Activated CD4-positive, alpha-beta T cell treated with anti-CD3 and anti-CD28 coated beads, Interleukin-2, amount 50 U/mL, for 1 hour (primary cell): ENCODE results near the gene RIPPLY2.
"Not testable (repeated sequence)": the region's sequence is repeated elsewhere in the genome, so short reads cannot be mapped to it uniquely, and the experiment has no call there.

Source experiments
- DNase-seq: peaks from one replicate; pipeline ENCODE4 v3.0.0-alpha.2; 2020

The RIPPLY2 gene, protein sequence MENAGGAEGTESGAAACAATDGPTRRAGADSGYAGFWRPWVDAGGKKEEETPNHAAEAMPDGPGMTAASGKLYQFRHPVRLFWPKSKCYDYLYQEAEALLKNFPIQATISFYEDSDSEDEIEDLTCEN

DNA sequence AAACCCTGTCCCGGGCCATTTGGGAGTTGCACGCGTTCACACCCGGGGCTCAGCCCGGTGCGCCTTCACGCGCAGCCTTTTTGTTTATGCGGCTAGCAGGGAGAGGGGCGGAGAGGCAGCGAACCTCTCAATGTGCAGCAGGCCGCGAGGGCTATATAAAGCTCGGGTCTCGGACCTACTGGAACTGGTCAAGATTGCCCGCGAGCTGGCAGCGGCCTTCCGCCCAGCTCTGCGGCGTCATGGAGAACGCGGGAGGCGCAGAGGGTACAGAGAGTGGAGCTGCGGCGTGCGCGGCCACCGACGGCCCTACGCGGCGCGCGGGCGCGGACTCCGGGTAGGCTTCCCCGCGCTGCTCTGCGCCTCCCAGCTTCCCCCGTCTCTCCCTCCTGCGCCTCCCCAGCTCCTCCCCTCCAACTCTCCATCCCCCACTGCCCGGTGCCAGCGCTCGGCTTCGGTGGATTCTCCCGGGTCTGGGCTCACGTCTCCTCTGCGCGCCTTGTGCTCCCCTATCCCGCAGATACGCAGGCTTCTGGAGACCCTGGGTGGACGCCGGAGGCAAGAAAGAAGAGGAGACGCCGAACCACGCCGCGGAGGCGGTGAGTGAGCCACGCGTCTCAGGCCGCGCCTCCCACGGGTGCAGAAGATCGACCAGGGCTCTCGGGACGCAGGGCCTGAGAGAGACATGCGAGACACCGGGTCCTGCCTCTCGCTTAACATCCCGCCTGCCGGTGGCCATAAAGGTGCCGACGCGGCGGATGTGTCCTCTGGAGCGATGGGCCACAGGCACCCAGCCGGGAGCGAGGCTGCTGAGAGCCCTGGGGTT, at the start of gene RIPPLY2:
TSS of gene RIPPLY2 (plus strand) at position 183 of the 823 bp plus-strand sequence. CDS start at position 240, 57 bp downstream.
- DNase-seq, result no peak

DNA sequence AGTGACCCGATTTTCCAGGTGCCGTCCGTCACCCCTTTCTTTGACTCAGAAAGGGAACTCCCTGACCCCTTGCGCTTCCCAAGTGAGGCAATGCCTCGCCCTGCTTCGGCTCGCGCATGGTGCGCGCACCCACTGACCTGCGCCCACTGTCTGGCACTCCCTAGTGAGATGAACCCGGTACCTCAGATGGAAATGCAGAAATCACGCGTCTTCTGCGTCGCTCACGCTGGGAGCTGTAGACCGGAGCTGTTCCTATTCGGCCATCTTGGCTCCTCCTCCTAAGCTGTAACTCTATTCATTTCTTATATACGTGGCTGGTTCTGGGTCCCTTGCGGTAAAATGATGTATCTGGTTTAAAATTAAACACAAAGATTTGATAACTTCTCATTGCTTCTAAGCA, 49.7 kb upstream of the RIPPLY2 start:
- DNase-seq, result not testable (repeated sequence)

DNA sequence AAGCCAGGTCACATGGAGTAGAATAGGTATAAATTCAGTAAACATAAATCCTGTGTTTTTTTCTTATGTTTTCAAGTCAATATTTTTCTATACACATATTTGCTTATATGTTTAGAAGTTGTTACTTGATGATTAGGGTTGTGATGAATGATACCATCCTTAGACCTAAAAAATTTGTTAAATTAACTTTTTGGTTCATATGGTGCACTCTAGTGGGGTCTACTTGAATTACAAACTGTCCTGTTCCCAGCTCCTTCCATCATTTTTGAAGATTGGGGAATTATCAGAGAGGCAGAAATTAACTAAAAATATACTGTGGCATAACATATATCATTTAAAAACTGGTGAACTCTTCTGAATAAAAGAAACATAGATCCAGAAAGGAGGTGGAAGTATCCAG, 48.3 kb upstream of the RIPPLY2 start:
- no peak for DNase-seq

DNA sequence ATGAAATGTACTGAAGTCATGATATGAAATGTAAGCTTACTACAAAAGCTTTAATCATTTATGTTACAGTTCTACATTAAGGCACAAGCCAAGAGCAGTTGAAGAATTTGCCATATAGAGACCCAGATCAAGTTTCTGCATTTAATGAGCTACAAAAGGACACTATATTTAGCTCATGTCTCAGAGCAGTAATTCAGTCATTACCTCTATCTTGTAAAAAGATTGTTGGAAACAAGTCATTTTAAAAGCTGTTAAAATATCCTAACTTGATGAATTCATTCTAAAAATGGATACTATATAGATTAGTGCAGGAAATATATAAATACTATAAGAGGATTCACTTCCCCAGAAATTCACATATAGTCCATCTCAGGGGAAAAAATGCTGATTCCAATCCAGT, 45.2 kb upstream of the RIPPLY2 start:
- no peak for DNase-seq

DNA sequence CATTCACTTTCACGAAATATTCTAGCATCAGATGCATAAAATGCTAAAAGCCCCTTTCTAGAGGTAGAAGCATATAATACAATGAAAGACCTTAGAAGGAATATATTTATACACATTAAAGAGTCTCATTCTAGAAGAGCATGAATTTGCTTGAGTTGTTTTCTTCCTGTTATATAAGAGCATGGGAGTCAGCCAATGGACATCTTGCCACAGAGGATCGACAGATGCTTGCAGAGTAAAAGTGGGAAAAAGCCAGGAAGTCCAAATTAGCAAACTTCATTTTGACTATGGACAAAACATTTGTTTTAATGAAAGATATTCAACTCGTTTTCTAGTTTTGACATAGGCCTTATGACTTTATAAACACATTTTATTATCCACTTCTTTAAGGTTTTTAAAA, 44.2 kb upstream of the RIPPLY2 start:
- no peak for DNase-seq

DNA sequence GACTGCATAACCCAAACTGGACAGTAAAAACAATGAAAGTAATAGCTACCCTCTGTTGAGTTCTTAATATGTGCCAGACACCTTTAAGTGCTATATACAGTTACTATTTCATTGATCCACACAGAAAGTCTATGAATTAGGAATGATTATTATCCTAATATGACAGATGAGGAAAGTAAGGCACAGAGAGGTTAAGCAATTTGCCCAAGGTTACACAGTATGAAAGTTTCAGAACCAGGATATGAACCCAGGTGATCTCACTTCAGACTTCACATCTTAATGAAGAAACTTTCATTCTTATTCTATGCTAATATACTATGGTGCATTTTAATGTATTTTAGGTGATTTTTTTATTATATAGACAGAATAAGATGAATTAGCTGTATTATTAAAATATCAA, 40.6 kb upstream of the RIPPLY2 start:
- DNase-seq, result no peak

DNA sequence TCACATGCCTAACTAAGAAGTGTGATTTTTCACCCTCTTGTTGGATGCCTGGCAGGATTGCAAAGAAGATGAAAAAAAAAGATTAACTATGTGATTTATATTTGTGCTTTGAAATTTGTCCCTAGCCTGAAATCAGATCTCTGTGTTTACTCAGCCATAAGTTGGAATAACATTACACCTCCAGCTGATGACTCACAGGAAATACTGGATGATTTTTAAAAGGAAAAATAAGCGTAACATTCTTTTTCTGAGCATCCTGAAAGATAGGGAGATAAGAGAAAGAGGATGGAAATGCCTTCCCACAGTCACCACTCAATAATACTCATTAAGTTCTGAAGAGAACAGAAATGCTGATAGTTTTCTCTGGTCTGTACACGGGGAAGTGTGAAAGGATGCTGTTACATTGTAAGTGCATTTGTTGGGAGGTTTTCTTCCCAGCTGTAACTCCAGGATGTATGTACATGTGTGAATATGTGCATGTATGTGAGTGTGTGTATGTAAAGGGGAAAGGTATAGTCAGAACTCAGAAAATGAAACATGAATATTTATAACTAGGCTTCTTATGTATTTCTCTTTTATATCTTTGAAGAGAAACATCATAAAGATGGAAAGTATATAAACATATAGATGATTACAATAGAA, 37.4 kb upstream of the RIPPLY2 start:
- DNase-seq, result no peak

DNA sequence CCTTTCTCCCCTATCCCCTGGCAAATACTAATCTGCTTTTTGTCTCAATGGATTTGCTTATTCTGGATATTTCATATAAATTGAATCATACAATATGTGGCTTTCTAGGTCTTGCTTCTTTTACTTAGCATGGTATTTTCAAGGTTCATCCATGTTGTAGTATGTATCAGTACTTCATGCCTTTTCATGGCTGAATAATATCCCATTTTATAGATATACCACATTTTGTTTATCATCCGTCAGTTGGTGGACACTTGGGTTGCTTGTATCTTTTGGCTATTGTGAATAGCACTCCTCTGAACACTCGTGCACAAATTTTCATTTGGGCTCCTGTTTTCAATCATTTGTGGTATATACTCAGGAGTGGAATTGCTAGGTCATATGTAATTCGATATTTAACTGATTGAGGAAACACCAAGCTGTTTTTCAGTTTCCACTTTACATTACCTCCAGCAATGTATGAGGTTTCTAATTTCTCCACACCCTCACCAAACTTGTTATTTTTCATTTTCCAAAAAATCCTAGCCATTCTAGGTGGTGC, 30.5 kb upstream of the RIPPLY2 start:
- DNase-seq, result no peak

DNA sequence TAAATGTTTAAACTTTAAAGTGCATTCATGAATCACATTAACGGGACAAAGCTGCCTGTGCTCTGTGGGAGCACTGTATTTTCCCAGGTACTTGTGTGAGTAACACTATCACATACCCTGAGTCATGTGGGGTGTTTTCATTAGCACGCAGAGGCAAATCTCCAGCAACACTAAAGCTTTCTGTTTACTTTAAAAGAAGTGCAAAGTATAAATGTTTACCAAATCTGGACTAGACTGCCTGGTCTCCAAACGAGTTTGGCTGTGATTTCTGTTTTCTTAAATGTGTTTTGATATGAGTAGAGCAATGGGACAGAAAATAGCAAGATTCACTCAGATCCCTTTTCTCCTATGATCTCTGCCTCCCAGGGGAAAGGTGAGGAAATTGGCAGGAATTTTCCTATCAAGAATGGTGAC, 28.8 kb upstream of the RIPPLY2 start:
- no peak for DNase-seq

DNA sequence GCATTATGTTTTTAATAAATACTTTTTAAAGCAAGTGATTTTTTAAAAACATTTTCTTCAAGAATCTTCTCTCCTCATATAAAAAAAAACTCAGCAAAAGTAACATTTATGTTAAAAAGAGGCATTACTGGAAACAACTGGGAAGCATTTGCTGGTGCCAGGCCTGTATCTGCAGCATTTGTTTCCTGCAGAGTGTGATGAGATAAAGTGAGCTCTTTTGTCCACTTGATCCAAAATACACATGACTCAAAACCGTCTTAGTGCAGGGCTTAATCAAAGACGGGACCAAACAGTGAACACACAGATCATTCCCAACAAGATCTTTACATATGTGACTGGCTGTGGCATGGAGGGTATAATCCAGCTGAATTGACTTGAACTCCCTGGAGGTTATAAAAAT, 28.3 kb upstream of the RIPPLY2 start:
- no peak for DNase-seq

DNA sequence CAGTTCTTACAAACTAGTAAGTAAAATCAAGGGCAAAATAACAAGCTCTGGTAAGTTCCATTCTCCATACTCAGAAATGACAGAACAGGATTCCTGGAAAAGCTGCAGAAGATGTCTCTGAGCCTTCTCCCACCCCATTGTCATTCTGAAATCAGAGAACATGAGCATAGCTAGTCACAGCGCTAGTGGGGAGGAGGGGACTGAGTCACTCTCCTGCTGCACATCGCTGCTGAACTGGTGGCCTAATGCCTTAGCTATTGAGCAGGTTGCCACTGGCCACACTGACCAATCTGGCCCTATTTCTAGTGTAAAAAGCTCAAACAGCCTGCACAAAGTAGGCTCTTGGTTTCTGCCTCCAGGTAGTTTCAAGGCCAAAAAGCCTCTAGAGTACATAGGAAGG, 26.1 kb upstream of the RIPPLY2 start:
- no peak for DNase-seq

DNA sequence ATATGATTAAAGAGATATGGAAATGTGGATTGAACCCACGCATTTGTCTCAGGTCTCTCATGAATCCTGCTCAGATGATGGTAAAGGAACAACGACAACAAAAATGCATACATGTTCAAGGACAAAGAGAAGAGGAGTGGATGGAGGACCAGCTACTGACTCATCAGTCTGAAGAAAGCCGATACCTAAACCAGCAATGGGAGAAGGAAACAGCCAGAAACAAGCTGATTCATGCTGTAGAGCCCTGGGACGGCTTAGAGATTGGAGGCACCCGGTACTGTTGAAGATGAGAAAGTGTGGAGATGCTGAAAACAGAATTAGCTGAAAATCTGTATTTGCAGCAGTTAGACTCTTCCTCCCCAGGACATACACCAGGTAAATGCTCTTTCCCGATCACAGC, 14.4 kb upstream of the RIPPLY2 start:
- DNase-seq, result no peak

DNA sequence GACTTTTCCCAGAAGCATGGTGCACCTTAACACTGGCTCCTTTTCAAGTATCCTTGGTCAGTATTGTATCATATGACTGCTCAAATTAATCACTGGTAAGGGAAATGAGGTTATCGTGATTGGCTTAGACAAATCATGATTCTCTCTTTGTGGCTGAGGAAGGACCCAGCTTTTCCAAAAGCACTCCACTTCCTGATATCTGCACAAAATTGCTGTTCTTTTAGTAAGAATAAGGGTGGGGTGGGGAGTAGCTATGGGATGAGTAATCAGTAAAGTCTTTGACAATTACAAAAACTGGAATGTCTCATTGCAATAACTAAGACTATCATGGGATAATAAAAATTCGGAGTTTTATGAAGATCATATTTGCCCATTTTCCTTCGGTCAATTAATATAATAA, 9.0 kb upstream of the RIPPLY2 start:
- no peak for DNase-seq

DNA sequence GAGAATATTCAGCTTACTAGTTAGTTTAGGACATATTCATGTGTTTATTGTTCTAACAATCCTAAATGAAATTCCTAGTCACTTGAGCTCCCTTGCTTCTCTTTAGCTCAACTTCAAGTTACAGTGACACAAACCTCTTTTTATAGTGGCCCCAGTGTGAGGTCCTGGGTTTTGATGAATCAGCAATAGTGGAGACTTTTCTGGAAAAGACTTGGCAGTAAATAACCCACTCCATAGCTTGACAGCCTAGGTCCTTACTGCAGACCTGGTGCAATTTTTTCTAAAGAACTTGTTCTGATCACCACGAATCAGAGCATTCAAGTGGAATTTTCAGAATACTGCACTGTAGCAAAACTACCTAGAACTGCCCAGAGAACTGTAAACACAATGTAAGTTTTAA, 6.9 kb upstream of the RIPPLY2 start:
- DNase-seq, result no peak

DNA sequence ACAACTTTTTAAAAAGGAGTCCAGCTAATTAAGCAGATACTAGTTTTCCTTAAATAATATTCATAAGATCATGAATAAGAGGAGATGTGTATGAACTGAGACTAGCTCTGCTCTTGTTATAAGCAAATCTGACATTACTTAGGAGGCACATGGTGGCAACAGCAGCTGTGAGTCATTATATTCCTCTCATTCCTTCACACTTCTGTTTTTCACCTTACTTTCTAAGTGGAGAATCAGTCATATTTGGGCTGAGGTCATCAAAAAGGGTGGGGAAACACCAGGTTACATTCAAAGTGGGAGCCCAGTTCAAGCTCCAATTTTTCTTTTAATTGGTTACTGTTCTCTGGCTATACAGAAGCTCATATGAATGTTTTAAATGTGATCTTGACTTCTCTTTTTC, 6.0 kb upstream of the RIPPLY2 start:
- DNase-seq, result no peak

DNA sequence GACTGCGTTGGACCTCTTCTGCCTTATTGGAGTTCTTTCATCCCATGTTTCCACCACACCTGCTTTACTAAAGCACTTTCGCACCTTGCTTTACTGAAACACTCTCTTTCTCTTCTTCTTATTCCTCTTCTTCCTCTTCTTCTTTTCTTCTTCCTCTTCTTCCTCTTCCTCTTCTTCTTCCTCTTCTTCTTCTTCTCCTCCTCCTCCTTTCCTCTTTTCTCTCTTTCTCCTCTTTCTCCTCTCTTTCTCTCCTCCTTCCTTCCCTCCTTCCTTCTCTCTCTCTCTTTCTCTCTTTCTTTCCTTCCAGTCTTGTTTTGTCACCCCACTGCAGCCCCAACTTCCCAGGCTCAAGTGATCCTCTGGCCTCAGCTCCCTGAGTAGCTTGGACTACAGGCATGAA, 4.0 kb upstream of the RIPPLY2 start:
- DNase-seq, result no peak

DNA sequence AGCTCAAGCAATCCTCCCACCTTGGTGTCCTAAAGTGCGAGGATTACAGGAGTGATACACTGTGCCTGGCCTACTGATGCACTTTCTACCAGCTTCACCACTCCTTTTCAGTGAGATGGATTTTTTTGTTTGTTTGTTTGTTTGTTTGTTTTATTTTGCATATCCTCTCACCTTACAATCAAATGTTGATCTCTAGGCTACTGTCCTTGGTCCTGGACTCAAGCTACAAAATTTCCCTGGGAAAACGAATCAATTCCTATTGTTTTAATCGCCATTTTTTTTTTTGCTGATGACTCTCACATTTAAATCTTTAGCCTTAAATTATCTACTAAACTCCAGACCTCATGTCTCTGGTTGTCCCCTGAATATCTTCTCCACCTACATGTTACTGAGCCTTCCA, 3.5 kb upstream of the RIPPLY2 start:
- DNase-seq, result no peak

DNA sequence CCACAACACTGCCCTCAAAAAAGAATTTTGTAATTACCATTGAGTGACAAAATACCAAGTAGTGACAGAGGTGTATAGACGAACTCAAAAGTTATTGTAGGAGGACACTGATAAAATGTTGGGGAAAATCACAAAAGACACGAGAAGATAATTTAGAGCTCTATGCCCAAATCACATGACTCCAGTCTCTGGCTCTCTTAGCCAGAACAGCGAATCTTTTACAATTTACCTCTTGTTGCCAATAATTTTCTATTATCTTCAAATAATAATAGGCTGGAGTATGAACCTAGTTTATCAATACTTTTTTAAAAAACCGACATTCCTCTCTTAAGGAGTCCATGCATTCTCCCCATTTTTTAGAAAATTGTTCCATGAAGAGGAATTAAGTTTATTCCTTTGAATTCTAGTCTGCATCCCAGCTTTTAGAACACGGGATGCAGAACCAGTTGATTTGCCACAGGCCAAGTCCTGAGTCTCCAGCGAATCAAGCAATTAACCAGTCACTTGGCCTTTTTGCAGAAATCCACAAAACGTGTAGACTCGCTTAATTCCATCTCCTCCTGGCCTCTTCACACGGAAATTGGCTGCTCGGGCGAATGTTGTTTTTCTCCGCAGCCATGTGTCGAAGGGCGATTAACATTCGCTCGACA, 507 bp upstream of the RIPPLY2 start:
- no peak for DNase-seq

DNA sequence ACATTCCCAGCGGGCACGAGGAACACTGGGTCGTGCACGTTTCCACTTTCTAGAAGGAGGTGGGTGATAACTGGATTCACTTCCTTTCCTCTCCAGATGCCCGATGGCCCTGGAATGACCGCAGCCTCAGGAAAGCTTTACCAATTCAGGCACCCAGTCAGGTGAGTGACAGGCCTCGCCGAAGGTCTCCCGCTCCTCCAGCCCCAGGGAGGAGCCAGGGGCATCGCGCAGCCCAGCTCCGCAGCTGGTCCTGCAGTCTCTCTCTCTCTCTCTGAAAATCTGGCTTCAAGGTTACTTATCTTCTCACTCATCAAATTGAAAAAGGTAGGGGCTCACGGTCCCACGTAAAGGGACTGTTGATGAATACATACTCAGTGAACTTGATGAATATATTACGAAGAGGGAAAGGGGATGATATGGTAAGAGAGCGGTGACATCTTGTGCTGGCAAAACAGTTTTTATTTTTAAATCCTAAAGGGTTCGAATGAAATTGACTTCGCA, 891 bp downstream of the RIPPLY2 start:
- no peak for DNase-seq

DNA sequence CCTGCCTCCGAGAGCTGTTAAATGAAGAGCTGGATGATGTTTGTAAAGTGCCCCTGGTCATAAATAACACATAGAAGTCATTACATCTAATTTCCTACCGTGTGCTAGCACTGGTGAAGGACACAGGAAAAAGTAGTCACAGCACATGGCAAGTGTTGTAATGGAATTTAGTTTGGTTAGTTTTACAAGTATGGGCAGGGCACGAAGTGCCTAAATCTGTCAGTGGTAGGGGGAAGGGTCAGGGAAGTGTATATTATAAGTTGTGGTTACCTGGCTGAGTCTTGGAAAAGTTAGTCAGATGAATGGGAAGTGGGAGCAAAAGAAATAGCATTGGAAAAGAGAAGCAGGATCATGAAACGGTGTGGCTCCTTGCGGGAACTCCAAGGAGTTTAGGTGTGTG, 1.6 kb downstream of the RIPPLY2 start:
- no peak for DNase-seq

DNA sequence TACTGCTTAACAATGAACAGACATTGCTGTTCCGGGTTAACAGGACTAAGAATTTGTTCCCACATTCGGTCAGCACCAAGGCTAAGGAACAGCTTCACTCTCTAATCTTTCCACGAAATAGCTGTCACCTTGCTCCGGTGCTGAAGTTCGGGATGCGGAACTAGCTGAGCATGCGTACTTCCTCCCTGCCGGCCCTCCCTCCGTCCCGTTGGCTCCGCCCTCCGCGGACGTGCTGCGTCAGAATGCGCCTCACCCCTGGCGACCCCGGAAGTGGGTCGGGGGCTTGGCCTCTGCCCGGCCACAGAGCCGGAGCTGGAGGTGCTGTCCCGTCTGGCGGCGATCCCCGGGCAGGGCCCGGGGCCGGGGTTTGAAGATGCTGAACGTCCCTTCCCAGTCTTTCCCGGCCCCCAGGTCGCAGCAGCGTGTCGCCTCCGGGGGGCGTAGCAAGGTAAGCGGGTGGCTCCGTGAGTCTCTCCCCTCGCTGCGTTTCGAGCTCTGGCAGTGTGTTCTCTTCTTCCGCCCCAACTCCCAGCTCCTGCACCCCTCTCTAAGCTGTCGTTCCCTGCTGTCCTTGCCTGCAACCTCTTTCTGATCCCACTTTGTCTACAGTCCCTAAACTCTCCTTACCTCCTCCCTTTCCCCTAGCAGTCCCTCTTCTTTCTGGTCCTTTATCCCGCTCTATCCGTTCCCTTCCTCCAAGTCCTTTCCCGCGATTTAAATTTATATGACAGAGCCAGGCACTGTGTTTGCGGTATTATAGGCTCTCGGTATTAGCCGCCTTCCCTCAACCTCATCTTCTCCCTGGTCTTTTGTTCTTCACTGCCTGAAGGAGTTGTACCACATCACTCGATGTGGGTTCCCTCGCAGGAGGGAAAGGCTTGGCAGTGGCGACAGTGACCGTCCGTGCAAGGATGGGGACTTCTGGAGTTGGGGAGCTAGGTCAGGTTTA, 6.5 kb downstream of the RIPPLY2 start, which contains the start of gene CYB5R4:
TSS of gene CYB5R4 (plus strand) at position 280 of the 949 bp plus-strand sequence. CDS start at position 374, 94 bp downstream.
- peak; percentile 91 for DNase-seq

DNA sequence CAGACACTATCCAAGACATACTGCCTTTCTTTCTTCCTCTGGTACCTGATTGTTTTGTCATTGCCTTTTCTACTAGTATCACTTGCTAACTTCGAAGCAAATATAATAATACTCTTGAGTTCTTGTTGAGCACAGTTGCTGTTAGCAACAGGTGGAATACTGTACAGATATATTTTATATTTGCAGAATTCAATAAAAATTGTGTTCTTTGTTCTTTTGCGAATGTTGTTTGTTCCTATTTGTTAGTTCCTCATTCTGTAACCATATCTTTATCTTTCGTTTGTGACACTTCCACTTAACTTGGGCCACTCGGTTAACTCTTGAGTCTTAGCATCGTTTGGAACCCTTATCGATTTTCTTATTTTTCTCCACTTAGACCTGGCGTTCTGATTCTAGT, 7.2 kb downstream of the RIPPLY2 start:
- DNase-seq, result no peak
